Activated CD4-positive, CD25-positive, alpha-beta regulatory T cell treated with anti-CD3 and anti-CD28 coated beads, Interleukin-2, amount 50 U/mL, for 24 hours (primary cell): ENCODE data around the gene ADRA2C.

Source experiments
- ATAC-seq, 2 donors: fragments of 150-1000 bp; cut with Tn5 transposase; one replicate each; pipeline ENCODE4 v1.10.0; 2021; ENCODE audit warnings: mild to moderate bottlenecking in 1 of 2, moderate library complexity in 1 of 2

The ADRA2C gene

GRCh38 chr4:3762753-3763549 is 3.2 kb upstream of the ADRA2C start:
- ATAC-seq, result no peak

- no peak for ATAC-seq
These were observed 732 bp upstream of the ADRA2C start for GRCh38 chr4:3765271-3766035.

GRCh38 chr4:3766785-3767569 is 792 bp downstream of the ADRA2C start:
- ATAC-seq, result no peak

GRCh38 chr4:3767570-3768288 is 1.5 kb downstream of the ADRA2C start:
- no peak for ATAC-seq

GRCh38 chr4:3768842-3769641 is 2.9 kb downstream of the ADRA2C start:
- no peak for ATAC-seq

GRCh38 chr4:3769642-3770184 is 3.5 kb downstream of the ADRA2C start:
- no peak for ATAC-seq

GRCh38 chr4:3770323-3771163 is 4.4 kb downstream of the ADRA2C start:
- ATAC-seq, result no peak

- no peak for ATAC-seq
These were observed 5.1 kb downstream of the ADRA2C start for GRCh38 chr4:3771164-3771809.

GRCh38 chr4:3771939-3772495 is 5.8 kb downstream of the ADRA2C start:
- ATAC-seq, result no peak

- ATAC-seq, result no peak
These were observed 6.4 kb downstream of the ADRA2C start for GRCh38 chr4:3772632-3773031.

- ATAC-seq, result no peak
These were observed 7.4 kb downstream of the ADRA2C start for GRCh38 chr4:3773552-3774001.

- ATAC-seq, result no peak
These were observed 8.2 kb downstream of the ADRA2C start for GRCh38 chr4:3774253-3774883.

GRCh38 chr4:3775005-3775404 is 8.8 kb downstream of the ADRA2C start:
- no peak for ATAC-seq

- ATAC-seq, result no peak
These were observed 9.4 kb downstream of the ADRA2C start for GRCh38 chr4:3775576-3775975.

GRCh38 chr4:3776166-3777032 is 10.2 kb downstream of the ADRA2C start:
- ATAC-seq, result no peak

GRCh38 chr4:3777033-3777390 is 10.8 kb downstream of the ADRA2C start:
- ATAC-seq, result no peak

- no peak for ATAC-seq
These were observed 11.5 kb downstream of the ADRA2C start for GRCh38 chr4:3777669-3778068.

GRCh38 chr4:3779509-3779908 is 13.3 kb downstream of the ADRA2C start:
- ATAC-seq, result no peak
